MG63 (cell line): Measurements from ENCODE around the gene NMU. TPM values are rescaled to one million over a fixed set of nuclear protein-coding genes. Genes with fewer than 3 reads are reported as not detected.
"Not testable (repeated sequence)": the region's sequence is repeated elsewhere in the genome, so short reads cannot be mapped to it uniquely, and the experiment has no call there.

Experiments
- DNase-seq: peaks from one replicate; pipeline ENCODE4 v3.0.0-alpha.2; 2020
- H3K27me3 ChIP-seq: fragments of 250-450 bp; sonication (Bioruptor Pico); 2 replicates; pipeline ENCODE4 v1.5.1; 2020; ENCODE audit warnings: mild to moderate bottlenecking, moderate library complexity
- H3K36me3 ChIP-seq: fragments of 250-450 bp; sonication (Bioruptor Pico); 2 replicates; pipeline ENCODE4 v1.5.1; 2020; ENCODE audit warnings: mild to moderate bottlenecking, moderate library complexity
- H3K4me3 ChIP-seq: fragments of 250-450 bp; sonication (Bioruptor Pico); 2 replicates; pipeline ENCODE4 v1.5.1; 2020; ENCODE audit warnings: mild to moderate bottlenecking, moderate library complexity
- H3K9me3 ChIP-seq: fragments of 250-450 bp; sonication (Bioruptor Pico); 2 replicates; pipeline ENCODE4 v1.5.1; 2020; ENCODE audit warnings: mild to moderate bottlenecking, moderate library complexity
- total RNA-seq: library from RNA; depleted of rRNA; stranded (reverse); fragments of >200 nt; shearing (Covaris generic); gene quantifications from 2 replicates; pipeline ENCODE4 v1.2.3, GENCODE V29; 2014; ENCODE audit warnings: low replicate concordance

NMU gene
- total RNA-seq, 1 experiment from 2014 or later = not detected

DNA sequence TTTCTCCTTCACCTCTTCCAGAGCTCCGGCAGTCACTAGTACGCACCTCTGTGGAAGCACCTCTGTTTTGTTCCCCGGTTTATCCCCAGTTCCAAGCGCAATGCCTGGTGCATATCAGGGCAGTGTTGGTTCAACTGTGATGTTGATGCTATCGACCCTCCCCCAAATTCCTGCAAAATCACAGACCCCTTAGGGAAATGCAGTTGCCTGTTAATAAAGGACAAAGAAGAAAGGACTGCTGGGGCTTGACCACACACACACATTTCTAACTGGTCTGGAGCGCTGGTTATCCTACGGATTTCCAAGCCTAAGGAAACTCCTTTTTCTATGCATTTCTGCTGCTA, 530 bp upstream of the NMU start:
- no peak overlapping the region for H3K4me3 ChIP-seq
- no peaks in the 10 kb centered on the region for H3K9me3 ChIP-seq
- H3K27me3 ChIP-seq = no peaks in the 10 kb centered on the region

DNA sequence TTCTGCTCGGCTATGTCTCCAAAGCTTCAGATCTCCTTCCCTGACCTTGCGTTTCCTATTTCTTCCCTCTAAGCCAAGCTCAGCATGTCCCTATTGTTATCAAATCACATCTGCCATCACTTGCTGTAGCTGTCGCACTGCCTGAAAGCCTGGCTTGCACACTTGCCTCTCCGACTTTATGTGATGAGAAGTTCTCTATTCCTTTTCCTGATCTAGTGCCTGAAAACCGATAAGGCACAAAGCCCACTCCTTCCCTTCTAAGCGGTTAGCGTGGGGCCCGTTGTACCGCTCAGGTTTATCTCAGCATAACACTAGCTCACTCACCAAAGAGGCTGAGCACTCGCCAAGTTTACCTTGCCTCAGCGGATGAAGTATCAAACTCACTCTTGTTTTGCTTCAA, 816 bp downstream of the NMU start:
- Histone ChIP-seq H3K27me3 (no peaks in the 10 kb centered on the region), H3K4me3 (no peak overlapping the region; the same call in 1 of the 2 replicates), H3K36me3 (no peaks in the 10 kb centered on the region), H3K9me3 (no peaks in the 10 kb centered on the region)
- no peak for DNase-seq

More for the DNA sequence above, 530 bp upstream of the NMU start:
- no peak for DNase-seq
- H3K36me3 ChIP-seq = no peaks in the 10 kb centered on the region

- Histone ChIP-seq H3K9me3 (no peaks in the 10 kb centered on the region), H3K27me3 (no peaks in the 10 kb centered on the region), H3K4me3 (no peak overlapping the region), H3K36me3 (no peaks in the 10 kb centered on the region)
- DNase-seq = no peak
Measured at GRCh38 chr4:55634417-55635128, 1.5 kb downstream of the NMU start.

DNA sequence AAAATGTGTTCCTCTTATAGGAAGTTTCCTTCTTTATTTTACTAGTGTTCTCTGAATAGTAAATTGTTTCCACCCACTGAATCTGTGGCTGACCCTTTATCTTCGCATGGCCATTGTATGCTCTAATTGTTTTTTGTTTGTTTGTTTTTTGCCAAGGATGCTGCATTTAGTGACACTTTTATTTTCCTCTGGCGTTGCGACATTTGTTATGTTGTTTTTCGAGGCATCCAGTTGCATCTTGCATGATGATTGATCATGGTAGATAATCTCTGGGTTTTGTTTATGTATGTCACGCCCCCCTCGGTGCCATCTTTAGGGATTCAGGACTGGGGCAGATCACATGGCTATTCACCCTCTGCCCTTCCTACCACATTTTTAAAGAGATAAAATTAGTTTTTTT, 2.2 kb downstream of the NMU start:
- Histone ChIP-seq H3K9me3 (no peaks in the 10 kb centered on the region), H3K4me3 (no peak overlapping the region), H3K27me3 (no peaks in the 10 kb centered on the region), H3K36me3 (no peaks in the 10 kb centered on the region)
- DNase-seq = no peak

GRCh38 chr4:55625835-55626234, 10.3 kb downstream of the NMU start:
- no peak for DNase-seq
- H3K27me3 ChIP-seq = no peaks in the 10 kb centered on the region
- no peaks in the 10 kb centered on the region for H3K36me3 ChIP-seq
- no peak overlapping the region for H3K4me3 ChIP-seq
- H3K9me3 ChIP-seq = no peaks in the 10 kb centered on the region

- DNase-seq, H3K4me3 ChIP-seq, H3K36me3 ChIP-seq, H3K27me3 ChIP-seq, H3K9me3 ChIP-seq: not testable (repeated sequence)
Measured at GRCh38 chr4:55624063-55624462, 12.0 kb downstream of the NMU start.

DNA sequence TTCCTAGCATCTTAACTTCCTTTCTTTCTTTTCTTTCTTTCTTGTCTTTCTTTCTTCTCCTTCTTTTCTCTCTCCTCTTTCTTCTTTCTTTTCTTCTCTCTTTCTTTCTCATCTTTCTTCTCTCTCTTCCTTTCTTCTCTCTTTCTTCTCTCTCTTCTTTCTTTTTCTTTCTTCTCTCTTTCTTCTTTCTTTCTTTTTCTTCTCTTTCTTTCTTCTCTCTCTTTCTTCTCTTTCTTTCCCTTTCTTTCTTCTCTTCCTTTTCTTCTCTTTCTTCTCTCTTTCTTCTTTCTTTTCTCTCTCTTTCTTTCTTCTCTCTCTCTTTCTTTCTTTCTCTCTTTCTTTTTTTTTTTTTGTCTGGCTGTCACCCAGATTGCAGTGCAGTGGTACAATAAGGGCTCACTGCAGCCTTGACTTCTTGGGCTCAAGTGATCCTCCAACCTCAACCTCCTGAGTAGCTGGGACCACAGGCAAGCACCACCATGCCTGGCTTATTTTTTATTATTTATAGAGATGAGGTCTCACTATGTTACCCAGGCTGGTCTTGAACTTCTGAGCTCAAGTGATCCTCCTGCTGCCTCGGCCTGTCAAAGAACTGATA, 17.5 kb downstream of the NMU start:
- H3K4me3 ChIP-seq = no peak overlapping the region

GRCh38 chr4:55617587-55618197, 18.4 kb downstream of the NMU start:
- Histone ChIP-seq H3K27me3 (no peaks in the 10 kb centered on the region), H3K4me3 (no peak overlapping the region)
- no peak for DNase-seq

More for the DNA sequence above, 17.5 kb downstream of the NMU start:
- H3K9me3 ChIP-seq = no peaks in the 10 kb centered on the region
- no peaks in the 10 kb centered on the region for H3K27me3 ChIP-seq
- H3K36me3 ChIP-seq = no peaks in the 10 kb centered on the region
- no peak for DNase-seq

GRCh38 chr4:55615008-55615407, 21.1 kb downstream of the NMU start:
- no peak overlapping the region for H3K4me3 ChIP-seq
- no peak for DNase-seq
- H3K36me3 ChIP-seq = no peaks in the 10 kb centered on the region
- no peaks in the 10 kb centered on the region for H3K9me3 ChIP-seq
- H3K27me3 ChIP-seq = no peaks in the 10 kb centered on the region

More at GRCh38 chr4:55617587-55618197, 18.4 kb downstream of the NMU start:
- H3K9me3 ChIP-seq = no peaks in the 10 kb centered on the region
- no peaks in the 10 kb centered on the region for H3K36me3 ChIP-seq

DNA sequence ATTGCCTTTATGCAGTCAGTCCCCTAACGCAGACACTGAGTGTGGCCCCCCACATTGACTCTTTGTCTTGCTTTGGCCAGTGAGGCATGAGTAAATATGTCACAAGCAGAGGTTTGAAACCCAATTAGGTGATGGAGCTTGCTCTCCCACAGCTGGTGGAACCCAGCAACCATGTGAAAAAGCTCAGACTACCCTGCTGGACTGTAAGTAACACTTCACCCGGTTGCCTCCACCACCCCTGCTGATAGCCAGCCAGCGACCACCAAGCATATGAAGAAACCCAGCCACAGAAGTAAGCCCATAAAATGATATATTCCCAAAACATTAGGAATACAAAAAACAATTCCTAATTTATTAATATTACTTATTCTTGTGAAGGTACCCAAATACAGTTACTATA, 22.5 kb downstream of the NMU start:
- no peaks in the 10 kb centered on the region for H3K36me3 ChIP-seq
- no peaks in the 10 kb centered on the region for H3K9me3 ChIP-seq
- DNase-seq = no peak

DNA sequence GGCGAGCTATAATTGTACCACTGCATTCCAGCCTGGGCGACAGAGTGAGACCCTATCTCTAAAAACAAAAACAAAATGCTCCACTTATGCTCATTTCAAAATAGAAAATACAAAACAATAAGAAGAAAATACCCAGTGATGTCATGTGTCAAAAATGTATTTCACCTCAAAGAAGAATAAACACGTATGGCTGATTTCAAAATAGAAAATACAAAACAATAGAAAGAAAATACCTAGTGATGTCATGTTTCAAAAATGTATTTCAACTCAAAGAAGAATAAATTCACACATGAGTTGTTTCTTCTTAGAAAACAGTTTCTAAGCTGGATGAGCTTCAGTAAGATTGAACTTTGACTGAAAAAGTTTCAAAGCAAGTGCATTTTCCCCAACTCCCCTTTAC, 23.8 kb downstream of the NMU start:
- Histone ChIP-seq H3K27me3 (no peaks in the 10 kb centered on the region), H3K9me3 (no peaks in the 10 kb centered on the region), H3K4me3 (no peak overlapping the region), H3K36me3 (no peaks in the 10 kb centered on the region)
- DNase-seq = no peak

More for the DNA sequence above, 22.5 kb downstream of the NMU start:
- H3K27me3 ChIP-seq = no peaks in the 10 kb centered on the region
- no peak overlapping the region for H3K4me3 ChIP-seq

GRCh38 chr4:55611358-55612059, 24.6 kb downstream of the NMU start:
- DNase-seq = no peak
- Histone ChIP-seq H3K4me3 (no peak overlapping the region), H3K9me3 (no peaks in the 10 kb centered on the region), H3K27me3 (no peaks in the 10 kb centered on the region), H3K36me3 (no peaks in the 10 kb centered on the region)

GRCh38 chr4:55610381-55610780, 25.7 kb downstream of the NMU start:
- Histone ChIP-seq H3K36me3 (no peaks in the 10 kb centered on the region), H3K9me3 (no peaks in the 10 kb centered on the region), H3K4me3 (no peak overlapping the region), H3K27me3 (no peaks in the 10 kb centered on the region)
- DNase-seq = no peak

- no peak overlapping the region for H3K4me3 ChIP-seq
- H3K27me3 ChIP-seq = no peaks in the 10 kb centered on the region
- H3K9me3 ChIP-seq = no peaks in the 10 kb centered on the region
- H3K36me3 ChIP-seq = no peaks in the 10 kb centered on the region
- peak; percentile 54 for DNase-seq
Measured at GRCh38 chr4:55609393-55609866, 26.7 kb downstream of the NMU start.

GRCh38 chr4:55608591-55608990, 27.5 kb downstream of the NMU start:
- H3K9me3 ChIP-seq = no peaks in the 10 kb centered on the region
- no peak for DNase-seq
- H3K27me3 ChIP-seq = no peaks in the 10 kb centered on the region
- H3K4me3 ChIP-seq = no peak overlapping the region
- no peaks in the 10 kb centered on the region for H3K36me3 ChIP-seq

DNA sequence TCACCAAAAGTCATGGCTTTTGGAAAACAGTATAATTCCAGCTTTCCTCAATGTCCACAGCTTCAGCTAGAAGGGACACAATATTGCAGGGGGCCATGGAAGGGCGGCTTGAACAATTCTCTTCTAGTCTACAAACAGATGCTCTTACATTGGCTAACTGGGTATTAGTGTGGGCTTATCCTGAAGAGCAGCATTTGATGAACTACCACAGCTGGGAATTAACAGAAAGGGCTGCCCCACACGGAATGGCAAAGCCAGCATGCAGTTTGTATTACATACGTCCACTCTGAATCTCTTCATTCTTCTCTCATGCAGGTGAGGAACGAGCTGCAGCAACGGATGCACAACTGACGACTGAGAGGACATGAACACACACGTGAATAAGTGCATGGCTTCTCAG, 31.1 kb downstream of the NMU start:
- no peak for DNase-seq
- H3K27me3 ChIP-seq = no peaks in the 10 kb centered on the region
- H3K9me3 ChIP-seq = no peaks in the 10 kb centered on the region
- H3K4me3 ChIP-seq = no peak overlapping the region
- no peaks in the 10 kb centered on the region for H3K36me3 ChIP-seq

DNA sequence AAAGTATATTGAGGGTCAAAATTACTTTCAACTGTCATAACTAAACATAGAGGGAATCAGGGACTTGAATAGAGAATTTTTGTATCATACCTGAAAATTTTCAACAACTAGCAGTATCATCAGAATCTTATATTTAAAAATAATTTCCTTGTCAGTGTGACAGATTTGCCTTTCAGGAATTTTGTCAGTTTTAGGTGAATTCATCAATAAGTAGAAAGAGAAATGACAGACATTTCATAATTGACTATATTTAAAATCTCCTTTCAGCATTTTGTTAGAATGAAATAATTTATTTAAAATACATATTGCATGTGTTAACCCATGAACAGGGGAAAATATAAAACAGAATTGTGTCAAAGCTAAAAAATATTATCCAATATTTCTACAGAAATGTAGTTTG, 35.5 kb downstream of the NMU start:
- H3K36me3 ChIP-seq = no peaks in the 10 kb centered on the region
- H3K4me3 ChIP-seq = no peak overlapping the region
- no peak for DNase-seq
- H3K27me3 ChIP-seq = no peaks in the 10 kb centered on the region
- H3K9me3 ChIP-seq = no peaks in the 10 kb centered on the region
